Measurements from ENCODE around the gene NDEL1. TPM values are rescaled to one million over a fixed set of nuclear protein-coding genes. Genes with fewer than 3 reads are reported as not detected.

Gene NDEL1
- total RNA-seq, 1 donor = 69.8 TPM

DNA sequence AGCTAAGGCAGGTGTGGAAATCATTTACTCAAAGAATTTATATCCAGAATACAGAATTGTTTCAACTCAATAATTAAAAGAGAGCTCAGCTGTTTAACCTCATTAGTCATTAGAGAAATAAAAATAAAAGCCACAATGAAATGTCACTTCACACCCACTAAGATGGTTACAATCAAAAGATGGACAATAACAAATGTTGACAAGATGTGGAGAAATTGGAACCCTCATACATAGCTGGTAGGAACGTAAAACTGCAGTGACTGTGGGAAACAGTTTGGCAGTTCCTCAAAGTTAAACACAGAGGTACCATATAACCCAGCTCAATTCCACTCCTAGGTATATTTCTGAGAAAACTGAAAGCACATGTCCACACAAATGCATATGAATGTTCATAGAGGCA, 49.8 kb downstream of the NDEL1 start:
- Histone ChIP-seq H2AFZ (ENCODE audit: low read length) (no peak overlapping the region), H3K9me3 (ENCODE audit: low read depth, low read length) (no peaks in the 10 kb centered on the region), H3K27ac (ENCODE audit: low read depth, low read length) (no peak overlapping the region), H3K4me2 (ENCODE audit: insufficient read depth, low read length) (no peak overlapping the region), H3K27me3 (ENCODE audit: insufficient read depth, low read length) (no peaks in the 10 kb centered on the region), H3K4me1 (ENCODE audit: insufficient read depth, low read length) (peaks cover 19% of the 10 kb centered on the region), H3K4me3 (ENCODE audit: insufficient read depth, low read length) (no peak overlapping the region), H3K36me3 (ENCODE audit: insufficient read depth, low read length) (peaks cover 70% of the 10 kb centered on the region), H3K79me2 (ENCODE audit: insufficient read depth, low read length) (no peaks in the 10 kb centered on the region), H4K20me1 (ENCODE audit: insufficient read depth, low read length) (peaks cover 9% of the 10 kb centered on the region)
- DNase-seq (ENCODE audit: insufficient read length, low spot score, missing footprints) = no peak
- TF ChIP-seq, protein P1, sequence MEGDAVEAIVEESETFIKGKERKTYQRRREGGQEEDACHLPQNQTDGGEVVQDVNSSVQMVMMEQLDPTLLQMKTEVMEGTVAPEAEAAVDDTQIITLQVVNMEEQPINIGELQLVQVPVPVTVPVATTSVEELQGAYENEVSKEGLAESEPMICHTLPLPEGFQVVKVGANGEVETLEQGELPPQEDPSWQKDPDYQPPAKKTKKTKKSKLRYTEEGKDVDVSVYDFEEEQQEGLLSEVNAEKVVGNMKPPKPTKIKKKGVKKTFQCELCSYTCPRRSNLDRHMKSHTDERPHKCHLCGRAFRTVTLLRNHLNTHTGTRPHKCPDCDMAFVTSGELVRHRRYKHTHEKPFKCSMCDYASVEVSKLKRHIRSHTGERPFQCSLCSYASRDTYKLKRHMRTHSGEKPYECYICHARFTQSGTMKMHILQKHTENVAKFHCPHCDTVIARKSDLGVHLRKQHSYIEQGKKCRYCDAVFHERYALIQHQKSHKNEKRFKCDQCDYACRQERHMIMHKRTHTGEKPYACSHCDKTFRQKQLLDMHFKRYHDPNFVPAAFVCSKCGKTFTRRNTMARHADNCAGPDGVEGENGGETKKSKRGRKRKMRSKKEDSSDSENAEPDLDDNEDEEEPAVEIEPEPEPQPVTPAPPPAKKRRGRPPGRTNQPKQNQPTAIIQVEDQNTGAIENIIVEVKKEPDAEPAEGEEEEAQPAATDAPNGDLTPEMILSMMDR (IDR thresholded peaks at IDR 0.05; ENCODE audit: extremely low read depth, low read depth, low read length) = no peak

DNA sequence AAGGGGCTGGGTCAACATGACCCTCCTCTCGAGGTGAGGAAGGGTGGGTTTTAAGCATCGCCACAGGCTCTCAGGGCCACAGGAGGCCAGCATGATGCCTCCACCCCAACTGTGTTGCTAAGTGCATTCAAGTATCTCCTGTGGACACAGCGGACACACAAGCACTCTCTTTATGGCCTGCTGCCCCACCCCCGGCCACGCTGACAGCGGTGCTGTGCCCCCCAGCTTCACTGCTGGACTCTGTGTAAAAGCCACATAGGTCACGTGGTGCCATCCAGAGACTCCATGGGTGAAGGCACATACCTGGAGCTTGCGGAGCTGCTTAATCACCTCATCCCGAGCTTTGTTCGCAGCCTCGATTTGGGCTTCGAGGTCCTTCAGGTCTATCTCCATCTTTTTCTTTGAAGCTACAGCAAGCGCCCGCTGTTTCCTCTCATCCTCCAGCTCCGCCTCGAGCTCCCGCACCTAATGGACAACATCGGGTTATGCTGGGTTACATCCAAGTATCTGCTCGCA, 51.5 kb downstream of the NDEL1 start:
- Histone ChIP-seq H4K20me1 (ENCODE audit: insufficient read depth, low read length) (peaks cover 4% of the 10 kb centered on the region), H3K27me3 (ENCODE audit: insufficient read depth, low read length) (no peaks in the 10 kb centered on the region), H3K36me3 (ENCODE audit: insufficient read depth, low read length) (peaks cover 71% of the 10 kb centered on the region), H3K4me2 (ENCODE audit: insufficient read depth, low read length) (no peak overlapping the region), H3K9me3 (ENCODE audit: low read depth, low read length) (no peaks in the 10 kb centered on the region), H3K27ac (ENCODE audit: low read depth, low read length) (no peak overlapping the region), H3K79me2 (ENCODE audit: insufficient read depth, low read length) (no peaks in the 10 kb centered on the region), H3K4me3 (ENCODE audit: insufficient read depth, low read length) (no peak overlapping the region), H3K4me1 (ENCODE audit: insufficient read depth, low read length) (peaks cover 19% of the 10 kb centered on the region), H2AFZ (ENCODE audit: low read length) (no peak overlapping the region)
- DNase-seq (ENCODE audit: insufficient read length, low spot score, missing footprints) = no peak
- TF ChIP-seq, protein P1 (IDR thresholded peaks at IDR 0.05; ENCODE audit: extremely low read depth, low read depth, low read length) = no peak

DNA sequence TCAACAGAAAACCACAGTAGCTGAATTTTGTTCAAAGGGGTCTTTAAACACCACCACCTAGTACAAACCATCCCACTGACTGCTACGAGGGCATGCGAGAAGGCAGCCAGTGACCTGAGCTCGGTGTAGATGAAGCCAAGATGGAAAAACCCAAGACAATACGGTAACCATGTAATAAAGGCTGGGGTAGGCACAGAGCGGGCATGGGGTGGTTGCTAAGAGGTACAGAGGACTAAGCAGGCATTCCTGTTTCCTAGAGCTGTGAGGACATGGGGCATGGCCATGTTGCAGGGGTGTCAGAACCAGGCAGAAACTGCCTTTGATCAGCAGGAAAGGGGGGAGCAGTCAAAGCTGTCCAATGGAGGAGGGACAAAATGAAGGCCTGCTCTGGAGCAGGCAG, 52.1 kb downstream of the NDEL1 start:
- Histone ChIP-seq H3K27me3 (ENCODE audit: insufficient read depth, low read length) (no peaks in the 10 kb centered on the region), H3K27ac (ENCODE audit: low read depth, low read length) (peak overlapping the region; percentile 55), H3K9me3 (ENCODE audit: low read depth, low read length) (no peaks in the 10 kb centered on the region), H3K4me1 (ENCODE audit: insufficient read depth, low read length) (peaks cover 19% of the 10 kb centered on the region), H2AFZ (ENCODE audit: low read length) (no peak overlapping the region), H3K4me3 (ENCODE audit: insufficient read depth, low read length) (no peak overlapping the region), H4K20me1 (ENCODE audit: insufficient read depth, low read length) (peaks cover 4% of the 10 kb centered on the region), H3K79me2 (ENCODE audit: insufficient read depth, low read length) (no peaks in the 10 kb centered on the region), H3K36me3 (ENCODE audit: insufficient read depth, low read length) (peaks cover 74% of the 10 kb centered on the region), H3K4me2 (ENCODE audit: insufficient read depth, low read length) (no peak overlapping the region)
- TF ChIP-seq, protein P1 (IDR thresholded peaks at IDR 0.05; ENCODE audit: extremely low read depth, low read depth, low read length) = no peak
- DNase-seq (ENCODE audit: insufficient read length, low spot score, missing footprints) = no peak

DNA sequence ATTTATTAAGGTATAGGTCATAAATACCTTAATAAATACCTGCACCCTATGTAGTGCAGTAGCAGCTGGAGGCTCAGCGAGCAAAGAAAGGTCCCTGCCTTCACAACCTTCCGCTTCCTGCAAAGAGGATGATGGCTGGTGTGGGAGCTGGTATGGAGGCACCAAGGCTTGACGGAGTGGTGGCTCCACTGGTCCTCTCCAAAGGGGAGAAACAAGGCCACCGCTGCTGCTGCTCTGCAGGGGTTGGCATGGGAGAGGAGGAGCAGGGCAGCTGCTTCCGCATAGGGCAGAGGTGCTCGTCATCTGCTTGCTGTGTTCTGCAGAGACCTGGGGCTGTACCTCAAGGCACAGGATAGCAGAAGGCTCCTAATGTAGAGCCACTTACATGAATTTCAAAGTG, 52.8 kb downstream of the NDEL1 start:
- peaks cover 19% of the 10 kb centered on the region for H3K4me1 ChIP-seq (ENCODE audit: insufficient read depth, low read length)
- H3K27ac ChIP-seq (ENCODE audit: low read depth, low read length) = peak overlapping the region; percentile 55
- H4K20me1 ChIP-seq (ENCODE audit: insufficient read depth, low read length) = peaks cover 4% of the 10 kb centered on the region
- peaks cover 69% of the 10 kb centered on the region for H3K36me3 ChIP-seq (ENCODE audit: insufficient read depth, low read length)
- no peaks in the 10 kb centered on the region for H3K9me3 ChIP-seq (ENCODE audit: low read depth, low read length)
- DNase-seq (ENCODE audit: insufficient read length, low spot score, missing footprints) = no peak
- TF ChIP-seq, protein P1 (IDR thresholded peaks at IDR 0.05; ENCODE audit: extremely low read depth, low read depth, low read length) = no peak
- H2AFZ ChIP-seq (ENCODE audit: low read length) = no peak overlapping the region
- no peak overlapping the region for H3K4me3 ChIP-seq (ENCODE audit: insufficient read depth, low read length)
- no peaks in the 10 kb centered on the region for H3K27me3 ChIP-seq (ENCODE audit: insufficient read depth, low read length)
- no peak overlapping the region for H3K4me2 ChIP-seq (ENCODE audit: insufficient read depth, low read length)
- H3K79me2 ChIP-seq (ENCODE audit: insufficient read depth, low read length) = no peaks in the 10 kb centered on the region
